Heart right ventricle (tissue), 16 donors: ENCODE data around the gene NHP2. TPM values are rescaled to one million over a fixed set of nuclear protein-coding genes. Genes with fewer than 3 reads are reported as not detected.

Experiments used
- ATAC-seq, 8 donors: fragments of 200-7000 bp; cut with Tn5 transposase; one replicate each; pipeline ENCODE4 v1.9.1; 2020; ENCODE audit warnings: mild to moderate bottlenecking in 8 of 8, moderate library complexity in 8 of 8, moderate number of reproducible peaks in 1 of 8
- DNase-seq, 2 donors: peaks; one replicate each; pipeline ENCODE4 v3.0.0-alpha.2; 2020
- H3K27ac ChIP-seq, 10 donors: fragments of 200-600 bp; sonication (generic) in 2 of 10; one replicate each; pipeline versions ENCODE4 v1.5.0 to v1.8.0; 2020 to 2022; ENCODE audit warnings: mild to moderate bottlenecking in 3 of 10
- H3K27me3 ChIP-seq, 7 donors: fragments of 200-600 bp; one replicate each; pipeline ENCODE4 v1.8.0; 2021 to 2022; ENCODE audit warnings: mild to moderate bottlenecking in 2 of 7
- H3K36me3 ChIP-seq, 9 donors: fragments of 200-600 bp; sonication (generic) in 1 of 9; one replicate each; pipeline versions ENCODE4 v1.5.0 to v1.8.0; 2020 to 2022; ENCODE audit warnings: mild to moderate bottlenecking in 2 of 9
- H3K4me1 ChIP-seq, 9 donors: fragments of 200-600 bp; sonication (generic) in 1 of 9; one replicate each; pipeline versions ENCODE4 v1.5.0 to v1.8.0; 2020 to 2022; ENCODE audit warnings: mild to moderate bottlenecking in 4 of 9
- H3K4me3 ChIP-seq, 10 donors: fragments of 200-600 bp; sonication (generic) in 2 of 10; one replicate each; pipeline versions ENCODE4 v1.5.0 to v1.8.0; 2020 to 2022; ENCODE audit warnings: mild to moderate bottlenecking in 7 of 10, moderate library complexity in 2 of 10
- H3K9me3 ChIP-seq, 11 donors: fragments of 200-600 bp in 10 of 11; sonication (generic) in 2 of 11; one replicate each; pipeline versions ENCODE4 v1.5.0 to v1.8.0; 2013 to 2022; ENCODE audit warnings: mild to moderate bottlenecking in 2 of 11, control low read depth in 1 of 11, moderate library complexity in 1 of 11
- CTCF ChIP-seq, 9 donors: fragments of 200-600 bp; sonication (generic) in 2 of 9; IDR thresholded peaks; one replicate each; pipeline versions ENCODE4 v1.5.0 to v1.8.0; 2021 to 2022; ENCODE audit warnings: antibody characterized with exemption in 9 of 9, mild to moderate bottlenecking in 5 of 9, moderate library complexity in 1 of 9
- WGBS, 2 donors: extraction: QIAGEN DNeasy Blood & Tissue Kit; methylation state at CpG; one replicate each; pipeline ENCODE4 v1.1.7; 2013; ENCODE audit warnings: inconsistent platforms in 1 of 2; 5-methylcytosine and 5-hydroxymethylcytosine counted together
- intact Hi-C, 10 donors: fragments of 100-400 bp; cut with DNase I; formaldehyde crosslinking; loops; one replicate each; pipeline versions ENCODE4 v1.11.1 to v1.14.2; 2022
- polyA plus RNA-seq, 2 donors: library from polyadenylated mRNA; stranded (reverse); fragments of 200-250 nt; gene quantifications; one replicate each; pipeline ENCODE4 v1.2.3, GENCODE V29; 2013
- total RNA-seq, 10 donors: library from RNA; stranded (reverse); fragmentation: NEBNext Ultra II Directional in 3 of 10; extraction: Animal tissue kit (Norgen Biotek cat#: 25700) in 3 of 10; gene quantifications; one replicate each; pipeline versions ENCODE4 v1.2.1 to v1.2.4, GENCODE V29; 2021 to 2023
- donor health status: Arrhythmogenic right ventricular cardiomyopathy.
- donor health status: ischemic (EF 13 %, LVEDD 7.1; RV severe dilation, severe dysfunction).
- donor health status: healthy with polysubstance abuse.
- donor health status: DM: no; HTN: yes; CAD: no.
- donor health status: DM: no; HTN: no; CAD: no.
- donor health status: ischemic (EF 25% LVEDD 6.9; RV normal size, moderate dysfunction).
- donor health status: ischemic (EF 25% LVEDD 5.7; RV mildly dilated, moderate dysfunction).
- donor health status: healthy.
- donor health status: DM: yes; HTN: yes; CAD: no.
- donor health status: Ischemic cardiomyopathy.
- donor health status: ischemic (EF 35%, LVEDD 5.7; RV mildly dilated, moderate dysfunction).
- donor health status: nonischemic (EF 11% LVEDD 7.7; RV severe dilation, severe dysfunction).
- donor health status: DM: yes; HTN: yes; CAD: no.
- donor health status: PGD.
- donor health status: ischemic (EF 29% LVEDD 5.4; RV normal size, mild dysfunction).
- donor health status: nonischemic (EF 23%, LVEDD 6.1; RV moderate dilation, normal function).

NHP2 gene
- total and polyA plus RNA-seq, 12 donors: 59.8 to 272 (median 74.5) TPM

- Histone ChIP-seq H3K27ac (no peak overlapping the region), H3K9me3 (no peaks in the 10 kb centered on the region), H3K4me1 (peaks cover 0 to 7% (median 0%) of the 10 kb centered on the region in 9 donors), H3K36me3 (no peaks in the 10 kb centered on the region), H3K27me3 (no peaks in the 10 kb centered on the region), H3K4me3 (no peak overlapping the region)
- intact Hi-C loops: no loop called here
- 32 to 55% methylated on average over 5 of the region's 5 CpGs for WGBS, 2 donors
- ATAC-seq (no peak), DNase-seq (no peak)
- no peak for TF ChIP-seq CTCF (IDR thresholded peaks at IDR 0.05)
Observed at GRCh38 chr5:178104492-178104891, 49.2 kb downstream of the NHP2 start.

GRCh38 chr5:178103612-178104011, 50.1 kb downstream of the NHP2 start:
- DNase-seq (no peak), ATAC-seq (no peak)
- H3K4me3 ChIP-seq: no peak overlapping the region
- TF ChIP-seq CTCF (IDR thresholded peaks at IDR 0.05): no peak
- H3K27me3 ChIP-seq: no peaks in the 10 kb centered on the region
- no peaks in the 10 kb centered on the region for H3K9me3 ChIP-seq
- H3K36me3 ChIP-seq: no peaks in the 10 kb centered on the region
- H3K4me1 ChIP-seq: peaks cover 0 to under 1% (median 0%) of the 10 kb centered on the region in 9 donors
- no peak overlapping the region for H3K27ac ChIP-seq
- intact Hi-C loops: no loop called here
- 85 to 90% methylated on average over 12 of the region's 12 CpGs for WGBS, 2 donors

Other genes with a start within 250 kb of the NHP2 start
- gene PROP1, start 157.6 kb downstream of the NHP2 start, total RNA-seq: not detected
- not detected for gene PROP1, start 157.6 kb downstream of the NHP2 start, polyA plus RNA-seq
- gene N4BP3, start 40.4 kb downstream of the NHP2 start, total RNA-seq: 1 to 10 TPM; 1.1 to 5.5 (median 2.5) TPM
- gene N4BP3, start 40.4 kb downstream of the NHP2 start, polyA plus RNA-seq: 1 to 10 TPM; 2.9 to 3.4 TPM
- 10 to 100 TPM; 29.1 to 38.5 (median 32.8) TPM for gene RMND5B, start 22.9 kb downstream of the NHP2 start, total RNA-seq
- gene RMND5B, start 22.9 kb downstream of the NHP2 start, polyA plus RNA-seq: 10 to 100 TPM; 29.3 to 34.2 TPM
- gene GMCL2, start 33.5 kb upstream of the NHP2 start, total RNA-seq: not detected
- gene GMCL2, start 33.5 kb upstream of the NHP2 start, polyA plus RNA-seq: not detected
- 100 to 1,000 TPM in 2 of 10 donors, 10 to 100 TPM in 8; 70.8 to 132 (median 81.4) TPM for gene HNRNPAB, start 50.6 kb upstream of the NHP2 start, total RNA-seq
- 100 to 1,000 TPM in 1 of 2 donors, 10 to 100 TPM in 1; 84.6 to 140 TPM for gene HNRNPAB, start 50.6 kb upstream of the NHP2 start, polyA plus RNA-seq
- 10 to 100 TPM; 30.5 to 50.6 (median 37.3) TPM for gene PHYKPL, start 78.9 kb upstream of the NHP2 start, total RNA-seq
- gene PHYKPL, start 78.9 kb upstream of the NHP2 start, polyA plus RNA-seq: 10 to 100 TPM; 24.8 to 59.8 TPM